ENCODE data around the gene TEKT5. TPM values are rescaled to one million over a fixed set of nuclear protein-coding genes. Genes with fewer than 3 reads are reported as not detected.
A peak's percentile ranks its signal among the peaks of the same experiment; 100 is the strongest.
"Not testable (repeated sequence)": the region's sequence is repeated elsewhere in the genome, so short reads cannot be mapped to it uniquely, and the experiment has no call there.

Gene TEKT5
- total RNA-seq: 1 to 10 TPM in 1 of 8 experiments, under 1 TPM in 3, not detected in 4; 0.22 to 1.1 (median 0.69) TPM

DNA sequence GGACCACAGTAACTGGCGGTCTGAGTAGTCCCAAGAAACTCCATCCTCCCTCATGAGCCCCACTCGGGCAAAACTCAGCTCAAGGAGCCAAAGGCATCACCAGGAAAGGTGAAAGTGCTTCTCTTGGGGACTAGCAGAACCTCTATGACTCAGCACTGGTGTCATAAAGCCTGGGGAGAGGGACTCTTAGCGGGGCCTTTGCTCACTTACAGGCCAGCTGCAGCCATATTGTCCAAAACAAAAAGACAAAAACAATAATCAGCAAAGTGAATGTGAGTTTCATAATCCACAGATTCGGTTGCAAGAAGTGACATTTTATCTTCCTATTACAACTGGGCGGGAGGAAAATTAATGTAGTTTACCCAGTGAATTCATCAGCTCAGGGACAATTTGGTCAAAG, at the start of gene TEKT5:
TSS of gene TEKT5 (minus strand) at position 101 of the 400 bp plus-strand sequence. CDS start at position 44, 57 bp downstream.
- in situ Hi-C loops (cut with MboI; ENCODE audit: low pct_unique_long_range_greater_than_20kb in 2 of 9, low sequenced_read_pairs in 9 of 9, unreplicated experiment in 9 of 9): no loop called here
- H3K27ac ChIP-seq: no peak within 1 kb of the TSS
- WGBS, 10 experiments: 38 to 79% (median 60%) methylated on average over 1 to 5 of the region's 5 CpGs; no CpG with 5 or more reads in 4 of the 10 experiments
- H3K4me1 ChIP-seq (replicated peaks in 1 of 2): no peaks in the 10 kb centered on the region
- H3K4me3 ChIP-seq: no peak within 1 kb of the TSS
- no peak for ATAC-seq (replicated peaks in 6 of 8)

DNA sequence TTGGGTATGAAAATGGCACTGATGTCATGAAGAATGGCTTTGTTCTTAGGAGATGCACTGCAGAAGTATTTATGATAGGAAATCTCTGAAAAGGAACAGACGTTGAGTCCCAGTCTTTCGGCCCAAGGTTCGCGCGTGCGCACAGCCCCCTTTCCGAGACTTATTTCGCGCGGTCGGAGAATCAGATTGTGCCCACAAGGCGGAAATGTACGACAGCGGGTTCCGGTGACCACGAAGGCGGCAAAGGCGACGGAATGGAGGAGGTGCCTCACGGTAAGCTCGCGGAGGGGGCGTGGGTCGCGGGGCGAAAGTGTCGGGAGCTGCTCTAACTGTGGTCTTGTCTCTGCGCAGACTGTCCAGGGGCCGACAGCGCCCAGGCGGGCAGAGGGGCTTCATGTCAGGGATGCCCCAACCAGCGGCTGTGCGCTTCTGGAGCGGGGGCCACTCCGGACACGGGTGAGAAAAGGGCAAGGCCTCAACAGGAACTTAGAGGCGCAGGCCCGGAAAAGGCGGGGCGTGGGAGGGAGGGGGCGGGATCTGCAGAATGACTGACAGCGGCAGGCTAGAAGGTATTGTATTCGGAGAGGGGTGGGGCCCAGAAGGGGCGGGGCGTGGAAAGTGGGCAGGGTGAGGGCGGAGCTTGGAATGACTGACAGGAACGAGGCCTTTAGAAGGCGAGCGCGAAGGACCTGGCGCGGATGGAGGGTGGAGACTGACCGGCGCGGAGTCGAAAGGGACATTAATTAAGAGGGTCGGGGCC, 49.1 kb upstream of the TEKT5 start, which contains the start of gene NUBP1:
TSS of gene NUBP1 (plus strand) at position 233 of the 760 bp plus-strand sequence. CDS start at position 255, 22 bp downstream.
- Histone ChIP-seq H3K27ac (peak within 1 kb of the TSS; percentile 97), H3K4me3 (peak within 1 kb of the TSS; percentile 61 to 80 (median 65)), H3K4me1 (replicated peaks in 1 of 2) (peaks cover 3 to 8% of the 10 kb centered on the region in 2 donors)
- 0 to 1% (median 0%) methylated on average over 5 to 16 of the region's 57 CpGs; no CpG with 5 or more reads in 4 of the 10 experiments for WGBS, 10 experiments
- peak; percentile 85 to 95 (median 92) for ATAC-seq (replicated peaks in 6 of 8)
- in situ Hi-C loops (cut with MboI; ENCODE audit: low pct_unique_long_range_greater_than_20kb in 2 of 9, low sequenced_read_pairs in 9 of 9, unreplicated experiment in 9 of 9): loop anchor here in 1 of 9 experiments (25.0 kb wide), 1 partner anchor 1581 kb away; no protein-coding TSS in a partner anchor

DNA sequence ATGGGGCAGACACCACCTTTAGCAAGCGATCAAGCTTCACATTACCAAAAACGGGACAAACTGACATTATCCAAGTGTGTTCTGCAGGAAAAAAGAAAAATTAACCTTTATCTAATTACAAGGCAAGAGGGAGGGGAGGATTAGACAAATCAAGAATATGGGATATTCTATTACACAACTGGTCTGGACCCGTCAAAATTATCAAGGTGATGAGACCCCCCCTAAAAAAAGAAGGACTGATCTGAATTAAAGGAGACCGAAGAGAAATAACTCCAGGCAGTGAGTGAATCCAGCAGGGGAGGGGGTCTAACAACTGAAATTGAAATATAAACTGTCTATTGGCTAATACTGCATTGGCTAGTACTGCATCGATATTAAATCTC, 48.5 kb upstream of the TEKT5 start:
- no peak for ATAC-seq (replicated peaks in 6 of 8)
- WGBS, 10 experiments: 0 to 36% (median 23%) methylated on average over 2 to 5 of the region's 5 CpGs
- H3K27ac ChIP-seq: peak overlapping the region; percentile 97
- H3K4me1 ChIP-seq (replicated peaks in 1 of 2): peaks cover 3 to 8% of the 10 kb centered on the region in 2 donors
- in situ Hi-C loops (cut with MboI; ENCODE audit: low pct_unique_long_range_greater_than_20kb in 2 of 9, low sequenced_read_pairs in 9 of 9, unreplicated experiment in 9 of 9): loop anchor here in 1 of 9 experiments (25.0 kb wide), 1 partner anchor 1581 kb away; no protein-coding TSS in a partner anchor
- peak overlapping the region; percentile 61 to 80 (median 65) for H3K4me3 ChIP-seq

DNA sequence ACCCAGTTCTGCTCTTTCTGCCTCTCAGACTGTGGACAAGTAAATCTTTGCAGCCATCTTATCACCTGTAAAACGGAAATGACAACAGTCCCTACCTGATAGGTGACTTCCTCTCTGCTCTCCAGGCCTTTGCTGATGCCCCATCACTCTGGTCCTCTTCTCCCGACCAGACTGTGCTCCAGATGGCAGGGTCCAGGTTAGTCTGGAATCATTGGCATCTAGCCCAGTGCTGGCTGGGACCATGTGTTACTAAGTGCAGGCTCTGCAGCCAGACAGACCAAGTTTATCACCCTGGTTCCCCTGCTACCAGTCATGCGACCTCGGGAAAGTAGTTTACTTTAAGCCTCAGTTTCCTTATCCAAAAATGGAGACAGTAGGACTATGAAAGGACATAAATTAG, 47.1 kb upstream of the TEKT5 start:
- Histone ChIP-seq H3K4me1 (replicated peaks in 1 of 2) (peaks cover 5 to 8% of the 10 kb centered on the region in 2 donors), H3K4me3 (no peak overlapping the region), H3K27ac (no peak overlapping the region)
- in situ Hi-C loops (cut with MboI; ENCODE audit: low pct_unique_long_range_greater_than_20kb in 2 of 9, low sequenced_read_pairs in 9 of 9, unreplicated experiment in 9 of 9): loop anchor here in 1 of 9 experiments (25.0 kb wide), 1 partner anchor 1580 kb away; no protein-coding TSS in a partner anchor
- 25 to 100% (median 68%) methylated on average over 2 to 4 of the region's 4 CpGs; no CpG with 5 or more reads in 4 of the 10 experiments for WGBS, 10 experiments
- ATAC-seq (replicated peaks in 6 of 8): no peak

DNA sequence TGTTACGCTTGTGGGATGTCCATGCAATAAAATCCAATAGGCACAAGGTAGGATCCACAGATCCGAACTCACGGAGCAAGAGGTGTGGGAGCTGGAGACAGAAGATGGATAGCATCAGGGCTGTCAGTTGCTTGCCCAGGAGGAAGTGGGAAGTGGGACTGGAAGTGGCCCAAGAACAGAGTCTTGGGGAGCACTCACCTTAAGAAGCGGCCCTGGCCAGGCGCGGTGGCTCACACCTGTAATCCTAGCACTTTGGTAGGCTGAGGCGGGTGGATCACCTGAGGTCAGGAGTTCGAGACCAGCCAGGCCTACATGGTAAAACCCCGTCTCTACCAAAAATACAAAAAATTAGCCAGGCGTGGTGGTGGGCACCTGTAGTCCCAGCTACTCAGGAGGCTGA, 46.5 kb upstream of the TEKT5 start:
- in situ Hi-C loops (cut with MboI; ENCODE audit: low pct_unique_long_range_greater_than_20kb in 2 of 9, low sequenced_read_pairs in 9 of 9, unreplicated experiment in 9 of 9): loop anchor here in 1 of 9 experiments (25.0 kb wide), 1 partner anchor 1579 kb away; no protein-coding TSS in a partner anchor
- H3K27ac ChIP-seq; ATAC-seq (replicated peaks in 6 of 8); H3K4me3 ChIP-seq; H3K4me1 ChIP-seq (replicated peaks in 1 of 2): not testable (repeated sequence)
- 60 to 100% (median 100%) methylated on average over 1 to 4 of the region's 10 CpGs; no CpG with 5 or more reads in 5 of the 10 experiments for whole genome bisulfite sequencing, 10 experiments

DNA sequence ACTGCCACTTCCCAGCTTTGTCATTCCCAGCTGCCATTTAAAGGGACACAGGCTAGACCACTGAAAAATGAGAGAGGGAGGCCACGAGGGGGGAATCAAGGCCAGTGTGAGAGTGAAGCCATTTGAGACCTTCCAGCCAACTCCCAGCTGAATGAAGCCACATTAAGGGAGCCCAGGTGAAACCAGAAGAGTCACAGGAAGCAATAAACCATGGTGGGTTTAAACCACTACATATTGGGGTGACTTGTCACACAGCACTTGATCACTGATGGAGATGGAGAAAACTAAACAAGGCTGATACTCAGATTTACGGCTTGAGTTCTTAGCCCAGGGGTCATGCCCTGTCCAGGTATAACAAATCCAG, 46.1 kb upstream of the TEKT5 start:
- in situ Hi-C loops (cut with MboI; ENCODE audit: low pct_unique_long_range_greater_than_20kb in 2 of 9, low sequenced_read_pairs in 9 of 9, unreplicated experiment in 9 of 9): loop anchor here in 1 of 9 experiments (25.0 kb wide), 1 partner anchor 1579 kb away; no protein-coding TSS in a partner anchor
- Histone ChIP-seq H3K4me1 (replicated peaks in 1 of 2) (peaks cover 5 to 8% of the 10 kb centered on the region in 2 donors), H3K4me3 (no peak overlapping the region), H3K27ac (no peak overlapping the region)
- 43 to 100% (median 80%) methylated on average over 1 to 2 of the region's 2 CpGs; no CpG with 5 or more reads in 3 of the 10 experiments for WGBS, 10 experiments
- ATAC-seq (replicated peaks in 6 of 8): no peak

DNA sequence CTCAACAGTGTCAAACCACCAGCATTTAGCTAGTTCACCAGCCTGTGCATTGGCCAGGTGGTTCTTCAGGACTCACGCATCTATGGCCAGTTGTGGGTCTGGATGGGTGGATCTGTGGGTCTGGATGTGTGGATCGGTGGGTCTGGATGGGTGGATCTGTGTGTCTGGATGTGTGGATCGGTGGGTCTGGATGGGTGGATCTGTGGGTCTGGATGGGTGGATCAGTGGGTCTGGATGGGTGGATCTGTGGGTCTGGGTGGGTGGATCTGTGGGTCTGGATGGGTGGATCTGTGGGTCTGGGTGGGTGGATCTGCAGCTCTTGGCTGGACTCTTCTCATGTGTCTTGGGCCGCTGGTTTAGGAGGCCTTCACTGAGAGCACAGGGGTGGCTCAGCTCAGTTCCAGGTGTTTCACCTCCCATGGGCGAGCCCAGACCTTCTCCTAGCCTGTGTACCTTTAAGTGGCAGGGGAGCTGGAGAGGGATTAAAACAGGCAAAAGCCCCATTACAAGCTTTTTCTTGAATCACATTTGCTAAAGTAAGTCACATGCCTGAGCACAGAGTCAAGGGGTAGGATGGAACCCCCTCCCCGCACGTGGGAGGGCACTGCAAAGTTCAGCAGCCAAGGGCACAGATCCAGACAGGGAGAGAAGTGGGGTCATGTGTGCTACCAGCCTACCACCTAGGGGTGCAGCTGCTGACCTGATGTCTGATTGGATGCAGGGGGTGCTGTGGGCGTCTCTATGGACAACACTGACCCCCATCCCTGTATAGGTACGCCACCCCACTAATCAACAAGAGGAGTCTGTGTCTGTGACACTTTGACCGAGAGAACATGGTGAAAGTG, 45.5 kb upstream of the TEKT5 start:
- no peak for ATAC-seq (replicated peaks in 6 of 8)
- Histone ChIP-seq H3K4me3 (no peak overlapping the region), H3K4me1 (replicated peaks in 1 of 2) (peaks cover 5 to 8% of the 10 kb centered on the region in 2 donors), H3K27ac (no peak overlapping the region)
- in situ Hi-C loops (cut with MboI; ENCODE audit: low pct_unique_long_range_greater_than_20kb in 2 of 9, low sequenced_read_pairs in 9 of 9, unreplicated experiment in 9 of 9): loop anchor here (5.0 to 25.0 kb wide), 6 partner anchors 215 to 1578 kb away; no protein-coding TSS in a partner anchor
- 90 to 100% (median 95%) methylated on average over 1 to 5 of the region's 10 CpGs; no CpG with 5 or more reads in 4 of the 10 experiments for WGBS, 10 experiments

DNA sequence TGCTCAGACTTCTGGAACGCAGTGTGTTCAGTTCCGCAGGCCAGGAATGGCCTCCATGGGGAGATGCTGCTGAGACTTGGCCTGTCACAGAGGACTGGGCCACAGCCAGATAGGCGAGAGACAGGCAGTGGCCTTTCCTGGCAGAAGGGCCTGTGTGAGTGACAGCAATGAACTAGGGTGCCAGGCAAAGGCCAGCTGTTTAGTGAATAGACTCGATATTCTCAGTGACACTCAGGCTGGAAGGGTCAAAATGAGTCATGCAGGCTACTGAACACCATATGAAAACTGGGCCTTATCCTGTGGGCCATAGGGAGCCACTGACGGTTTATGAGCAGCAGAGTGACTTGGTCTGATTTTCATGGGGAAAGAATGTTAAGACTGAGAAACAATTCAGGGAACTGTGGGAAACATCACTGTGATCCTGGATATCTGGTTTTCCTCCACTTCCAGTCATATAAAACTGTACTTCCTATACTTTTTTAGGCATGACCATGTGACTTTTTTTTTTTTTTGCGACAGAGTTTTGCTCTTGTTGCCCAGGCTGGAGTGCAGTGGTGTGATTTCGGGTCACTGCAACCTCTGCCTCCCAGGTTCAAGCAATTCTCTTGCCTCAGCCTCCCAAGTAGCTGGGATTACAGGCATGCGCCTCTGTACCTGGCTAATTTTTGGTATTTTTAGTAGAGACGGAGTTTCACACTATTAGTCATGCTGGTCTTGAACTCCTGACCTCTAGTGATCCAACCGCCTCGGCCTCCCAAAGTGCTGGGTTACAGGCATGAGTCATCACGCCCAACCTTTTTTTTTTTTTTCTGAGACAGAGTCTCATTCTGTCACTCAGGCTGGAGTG, 43.7 kb upstream of the TEKT5 start:
- peaks cover 2 to 4% of the 10 kb centered on the region in 2 donors for H3K4me1 ChIP-seq (replicated peaks in 1 of 2)
- H3K27ac ChIP-seq: no peak overlapping the region
- ATAC-seq (replicated peaks in 6 of 8): peak in 4 of 8 experiments; percentile 4 to 71 (median 48)
- WGBS, 10 experiments: 29 to 91% (median 63%) methylated on average over 1 to 11 of the region's 12 CpGs
- in situ Hi-C loops (cut with MboI; ENCODE audit: low pct_unique_long_range_greater_than_20kb in 2 of 9, low sequenced_read_pairs in 9 of 9, unreplicated experiment in 9 of 9): loop anchor here (5.0 to 25.0 kb wide), 6 partner anchors 214 to 1576 kb away; no protein-coding TSS in a partner anchor
- no peak overlapping the region for H3K4me3 ChIP-seq

DNA sequence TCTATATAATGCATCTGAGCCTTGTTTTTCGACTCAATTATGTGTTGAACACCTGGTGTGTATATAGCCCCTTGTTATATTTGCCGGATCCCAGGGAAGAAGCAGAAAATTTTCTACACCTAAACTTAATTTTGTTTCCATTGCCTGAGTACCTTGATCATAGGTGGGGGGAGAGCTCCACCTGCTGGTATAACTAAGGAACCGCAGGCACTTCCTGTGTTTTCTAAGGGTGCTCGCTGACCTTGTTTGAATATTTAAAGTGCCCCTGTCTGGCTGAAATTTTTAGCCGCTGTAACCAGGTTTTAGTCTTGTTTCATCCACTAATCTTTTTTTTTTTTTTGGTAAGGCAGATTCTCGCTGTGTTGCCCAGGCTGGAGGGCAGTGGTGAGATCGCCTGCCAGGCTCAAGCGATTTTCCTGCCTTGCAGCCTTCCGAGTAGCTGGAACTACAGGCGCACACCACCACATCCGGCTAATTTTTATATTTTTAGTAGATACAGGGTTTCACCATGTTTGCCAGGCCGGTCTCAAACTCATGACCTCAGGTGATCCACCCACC, 42.4 kb upstream of the TEKT5 start:
- WGBS, 10 experiments: 0 to 62% (median 24%) methylated on average over 2 to 12 of the region's 12 CpGs
- no peak overlapping the region for H3K27ac ChIP-seq

DNA sequence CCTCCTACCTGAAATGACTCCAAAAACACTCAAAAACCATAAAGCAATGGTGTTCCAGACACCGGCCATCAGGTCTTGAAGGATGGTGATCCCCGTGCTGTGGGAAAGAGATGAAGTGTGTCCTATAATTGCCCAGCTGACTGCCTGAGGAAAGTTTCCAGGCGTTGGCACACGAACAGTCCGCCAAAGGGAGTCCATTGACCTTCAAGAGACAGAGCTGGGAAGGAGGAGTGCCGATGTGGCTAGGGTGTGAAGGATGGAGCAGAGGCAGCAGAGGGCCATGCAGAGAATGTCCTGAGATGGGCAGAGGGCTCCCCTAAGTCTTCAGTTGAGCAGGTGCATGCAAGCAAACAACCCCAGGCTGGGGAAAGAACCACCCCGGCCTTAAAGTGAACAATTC, 37.1 kb upstream of the TEKT5 start:
- H3K4me3 ChIP-seq: no peak overlapping the region
- ATAC-seq (replicated peaks in 6 of 8): no peak
- in situ Hi-C loops (cut with MboI; ENCODE audit: low pct_unique_long_range_greater_than_20kb in 2 of 9, low sequenced_read_pairs in 9 of 9, unreplicated experiment in 9 of 9): loop anchor here in 8 of 9 experiments (10.0 to 25.0 kb wide), 4 partner anchors 207 to 1569 kb away; no protein-coding TSS in a partner anchor
- H3K4me1 ChIP-seq (replicated peaks in 1 of 2): peaks cover 0 to 8% of the 10 kb centered on the region in 2 donors
- WGBS, 10 experiments: 59 to 94% (median 81%) methylated on average over 1 to 5 of the region's 7 CpGs; no CpG with 5 or more reads in 4 of the 10 experiments
- H3K27ac ChIP-seq: no peak overlapping the region

More for the DNA sequence above, 42.4 kb upstream of the TEKT5 start:
- H3K4me1 ChIP-seq (replicated peaks in 1 of 2): peaks cover 0 to 2% of the 10 kb centered on the region in 2 donors
- no peak overlapping the region for H3K4me3 ChIP-seq
- in situ Hi-C loops (cut with MboI; ENCODE audit: low pct_unique_long_range_greater_than_20kb in 2 of 9, low sequenced_read_pairs in 9 of 9, unreplicated experiment in 9 of 9): loop anchor here (5.0 to 25.0 kb wide), 6 partner anchors 212 to 1575 kb away; no protein-coding TSS in a partner anchor
- peak; percentile 26 to 84 (median 72) for ATAC-seq (replicated peaks in 6 of 8)
